T-helper 9 cell (primary cell): Measurements from ENCODE around the gene DNASE1L1.

Experiments
- DNase-seq: peaks from one replicate; pipeline ENCODE4 v3.0.0-alpha.2; 2020

DNASE1L1 gene

DNA sequence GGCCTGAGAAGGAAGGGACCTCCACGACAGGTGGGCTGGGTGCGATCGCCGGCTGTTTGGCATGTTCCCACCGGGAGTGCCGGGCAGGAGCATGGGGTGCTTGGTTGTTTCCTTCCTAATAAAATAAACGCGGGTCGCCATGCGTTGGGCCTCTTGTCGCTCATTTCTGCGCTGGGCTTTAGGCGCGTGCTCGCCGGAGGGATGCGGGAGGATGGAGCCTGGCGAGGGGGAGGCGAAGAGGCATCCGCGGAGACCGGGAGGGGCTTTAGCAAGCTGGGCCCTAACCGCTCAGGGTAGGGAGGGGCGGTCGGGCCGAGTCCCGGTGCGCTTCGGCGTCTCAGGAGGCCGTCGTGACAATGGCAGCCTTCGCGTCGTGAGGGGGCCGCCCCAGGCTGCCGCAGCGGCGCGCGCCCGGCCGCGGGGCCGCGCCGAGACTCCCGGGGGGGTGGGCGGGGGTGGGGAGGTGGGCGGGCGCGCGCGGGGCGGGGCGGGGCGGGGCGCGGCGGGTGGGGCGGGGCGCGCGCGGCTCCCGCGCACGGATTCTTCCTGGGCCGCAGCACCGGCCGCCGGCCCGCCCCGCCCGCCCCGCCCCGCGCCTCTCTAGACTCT, 27.4 kb upstream of the DNASE1L1 start:
- DNase-seq, result peak; percentile 40

- DNase-seq, result no peak
These were observed 26.2 kb upstream of the DNASE1L1 start for GRCh38 chrX:154435171-154435733.

DNA sequence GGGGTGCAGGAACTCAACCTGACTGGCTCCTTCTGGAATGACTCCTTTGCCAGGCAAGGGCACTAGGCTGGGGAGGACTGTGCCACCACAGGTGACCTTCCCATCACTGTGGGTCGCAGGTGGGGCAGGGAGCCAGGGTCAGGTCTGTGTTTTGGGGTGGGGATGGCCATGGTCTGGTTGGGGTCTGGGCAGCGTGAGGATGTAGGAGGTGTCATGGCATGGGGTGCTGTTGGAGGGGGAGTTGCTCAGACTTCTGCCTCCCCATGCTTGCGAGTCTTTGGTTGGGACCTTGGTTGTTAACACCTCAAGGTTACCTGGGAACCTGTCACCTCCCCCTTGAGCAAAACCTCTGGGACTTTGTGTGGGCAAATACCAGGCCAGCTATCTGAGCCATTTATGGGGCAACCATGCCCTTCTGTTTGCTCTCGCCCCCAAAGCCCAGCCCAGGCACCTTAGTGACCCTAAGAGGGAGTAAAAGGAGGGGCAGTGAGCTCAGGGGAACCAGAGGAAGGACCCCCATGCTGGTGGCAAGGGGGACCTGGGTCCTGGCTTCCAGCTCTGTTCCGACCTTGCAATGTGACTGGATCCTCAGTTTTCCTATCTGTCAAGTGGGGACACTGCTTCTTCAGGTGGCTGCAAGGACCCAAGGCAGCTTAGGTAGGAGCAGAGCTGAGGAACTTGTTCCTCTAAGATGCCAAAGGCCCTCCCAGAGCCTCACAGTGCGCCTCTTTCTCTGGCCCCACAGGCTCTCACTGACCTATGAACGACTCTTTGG, 25.5 kb upstream of the DNASE1L1 start:
- no peak for DNase-seq

DNA sequence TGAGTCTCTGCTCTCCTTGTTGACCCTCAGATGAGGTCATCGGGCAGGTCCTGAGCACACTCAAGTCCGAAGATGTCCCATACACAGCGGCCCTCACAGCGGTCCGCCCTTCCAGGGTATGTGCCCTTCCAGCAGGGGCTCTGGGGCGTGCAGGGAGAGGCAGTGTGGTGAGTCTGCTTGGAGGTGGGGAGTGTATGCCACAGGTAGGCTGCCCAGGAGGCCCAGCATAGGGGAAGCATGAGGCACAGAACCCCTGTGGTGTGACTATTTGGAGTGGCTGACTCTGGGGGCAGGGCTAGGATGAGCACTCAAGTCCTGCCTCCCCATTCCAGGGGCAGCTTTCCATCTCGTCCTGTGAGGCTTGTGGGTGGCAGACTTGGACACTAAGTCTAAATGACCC, 24.6 kb upstream of the DNASE1L1 start:
- DNase-seq, result no peak

DNA sequence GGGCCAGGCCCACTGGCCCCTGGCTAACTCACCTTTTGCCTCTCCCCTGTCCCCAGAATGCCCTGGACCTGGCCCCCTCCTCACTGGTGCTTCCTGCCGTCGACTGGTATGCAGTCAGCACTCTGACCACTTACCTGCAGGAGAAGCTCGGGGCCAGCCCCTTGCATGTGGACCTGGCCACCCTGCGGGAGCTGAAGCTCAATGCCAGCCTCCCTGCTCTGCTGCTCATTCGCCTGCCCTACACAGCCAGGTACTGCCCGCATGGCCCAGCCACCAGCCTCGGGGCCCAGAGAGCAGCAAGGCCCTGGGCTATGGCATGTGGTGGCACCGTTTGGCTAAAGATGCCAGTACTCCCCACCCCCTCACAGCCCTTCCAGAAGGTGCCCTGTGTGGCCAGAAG, 23.2 kb upstream of the DNASE1L1 start:
- no peak for DNase-seq

- no peak for DNase-seq
These were observed 22.3 kb upstream of the DNASE1L1 start for GRCh38 chrX:154431341-154431740.

- DNase-seq, result no peak
These were observed 21.9 kb upstream of the DNASE1L1 start for GRCh38 chrX:154430916-154431315.

DNA sequence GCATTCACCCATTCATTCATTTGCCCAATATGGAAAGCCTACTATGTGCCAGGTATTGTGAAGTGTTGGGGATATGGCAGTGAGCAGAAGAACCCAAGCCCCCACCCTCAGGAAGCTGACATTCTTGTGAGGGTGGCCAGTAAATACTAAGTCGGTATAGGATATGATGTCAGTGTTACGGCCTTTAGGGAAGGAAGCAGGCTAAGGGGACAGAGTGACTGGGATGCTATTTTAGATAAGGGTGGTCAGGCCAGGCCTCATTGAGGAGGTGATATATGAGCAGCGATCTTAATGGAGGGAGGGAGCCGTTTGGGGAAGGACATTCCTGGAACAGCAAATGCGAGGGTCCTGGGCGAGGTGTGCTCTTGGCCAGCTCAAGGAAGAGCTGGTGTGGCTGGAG, 21.4 kb upstream of the DNASE1L1 start:
- no peak for DNase-seq

- DNase-seq, result no peak
These were observed 20.7 kb upstream of the DNASE1L1 start for GRCh38 chrX:154429711-154430110.

DNA sequence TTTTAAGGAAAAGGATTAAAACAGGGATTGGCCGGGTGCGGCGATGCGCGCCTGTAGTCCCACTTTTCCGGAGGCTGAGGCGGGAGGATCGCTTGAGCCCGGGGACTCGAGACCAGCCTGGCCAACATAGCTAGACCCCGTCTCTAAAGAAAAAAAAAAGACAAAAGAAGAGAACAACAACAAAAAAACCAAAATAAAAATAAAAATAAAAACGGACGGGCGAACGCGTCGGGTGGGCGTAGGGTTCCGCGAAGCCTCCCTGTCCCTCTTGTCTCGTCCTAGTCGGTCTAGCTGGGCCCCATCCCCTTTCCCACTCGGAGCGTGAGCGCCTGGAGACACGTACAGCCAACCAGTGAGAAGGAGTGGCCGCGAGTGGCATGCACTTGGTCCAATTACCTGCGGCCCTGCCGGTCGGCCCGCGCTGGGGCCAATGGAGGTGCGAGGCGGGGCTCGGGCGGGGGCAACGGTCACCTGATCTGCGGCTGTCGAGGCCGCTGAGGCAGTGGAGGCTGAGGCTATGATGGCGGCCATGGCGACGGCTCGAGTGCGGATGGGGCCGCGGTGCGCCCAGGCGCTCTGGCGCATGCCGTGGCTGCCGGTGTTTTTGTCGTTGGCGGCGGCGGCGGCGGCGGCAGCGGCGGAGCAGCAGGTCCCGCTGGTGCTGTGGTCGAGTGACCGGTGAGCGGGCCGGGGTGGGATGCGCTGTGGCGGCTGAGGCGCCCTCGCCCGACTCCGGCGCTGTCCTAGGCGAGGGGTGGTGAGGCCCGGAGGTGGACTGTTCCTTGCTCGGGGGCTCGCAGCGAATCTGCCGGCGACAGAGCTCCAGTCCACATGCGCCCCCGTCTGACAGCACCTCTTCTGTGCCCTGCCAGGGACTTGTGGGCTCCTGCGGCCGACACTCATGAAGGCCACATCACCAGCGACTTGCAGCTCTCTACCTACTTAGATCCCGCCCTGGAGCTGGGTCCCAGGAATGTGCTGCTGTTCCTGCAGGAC, 19.4 kb upstream of the DNASE1L1 start, which contains the start of gene ATP6AP1:
Gene ATP6AP1, plus strand, starts transcription at position 502 of the 996 bp plus-strand sequence. Its CDS starts 16 bp downstream, at position 518.
- peak; percentile 76 for DNase-seq

GRCh38 chrX:154426916-154427770, 18.1 kb upstream of the DNASE1L1 start:
- DNase-seq, result no peak

GRCh38 chrX:154420402-154420756, 11.3 kb upstream of the DNASE1L1 start:
- DNase-seq, result no peak

GRCh38 chrX:154419688-154420401, 10.8 kb upstream of the DNASE1L1 start:
- DNase-seq, result no peak

GRCh38 chrX:154419189-154419588, 10.1 kb upstream of the DNASE1L1 start:
- no peak for DNase-seq

- no peak for DNase-seq
These were observed 8.1 kb upstream of the DNASE1L1 start for GRCh38 chrX:154417157-154417556.

GRCh38 chrX:154413142-154413541, 4.1 kb upstream of the DNASE1L1 start:
- DNase-seq, result no peak

DNA sequence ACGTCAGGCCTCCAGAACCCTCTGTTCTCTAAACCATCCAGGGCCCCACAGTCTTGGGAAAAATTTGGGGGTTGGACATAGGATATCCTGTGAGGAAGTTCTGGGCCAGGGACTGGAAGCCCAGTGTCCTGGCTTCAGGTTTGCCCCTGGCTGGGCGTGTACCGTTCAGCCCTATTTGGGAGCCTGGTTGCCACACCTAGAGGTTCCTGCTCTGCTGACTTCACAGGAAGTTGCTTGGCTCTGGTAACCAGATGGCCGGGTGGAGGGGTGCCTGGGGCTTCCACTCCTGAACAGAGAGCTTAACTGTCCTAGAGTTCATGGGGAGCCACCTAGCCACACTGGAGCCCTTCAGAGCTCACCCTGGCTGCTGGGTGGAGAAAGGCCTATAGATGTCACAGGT, 3.4 kb upstream of the DNASE1L1 start:
- DNase-seq, result no peak

DNA sequence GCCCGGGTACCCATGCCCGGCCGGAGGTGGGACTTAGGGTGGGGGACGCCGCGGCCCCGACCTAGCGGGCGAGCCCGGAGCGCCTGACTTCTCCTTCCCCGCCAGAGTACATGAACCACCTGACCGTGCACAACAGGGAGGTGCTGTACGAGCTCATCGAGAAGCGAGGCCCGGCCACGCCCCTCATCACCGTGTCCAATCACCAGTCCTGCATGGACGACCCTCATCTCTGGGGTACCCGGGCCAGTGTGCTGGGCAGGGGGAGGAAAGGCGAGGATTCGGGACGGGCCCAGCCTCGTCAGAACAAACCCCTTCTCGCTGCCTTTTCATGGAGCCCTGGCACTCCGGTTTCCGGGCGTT, 2.9 kb upstream of the DNASE1L1 start:
- DNase-seq, result peak; percentile 21

- DNase-seq, result no peak
These were observed 314 bp downstream of the DNASE1L1 start for GRCh38 chrX:154408659-154409221.

DNA sequence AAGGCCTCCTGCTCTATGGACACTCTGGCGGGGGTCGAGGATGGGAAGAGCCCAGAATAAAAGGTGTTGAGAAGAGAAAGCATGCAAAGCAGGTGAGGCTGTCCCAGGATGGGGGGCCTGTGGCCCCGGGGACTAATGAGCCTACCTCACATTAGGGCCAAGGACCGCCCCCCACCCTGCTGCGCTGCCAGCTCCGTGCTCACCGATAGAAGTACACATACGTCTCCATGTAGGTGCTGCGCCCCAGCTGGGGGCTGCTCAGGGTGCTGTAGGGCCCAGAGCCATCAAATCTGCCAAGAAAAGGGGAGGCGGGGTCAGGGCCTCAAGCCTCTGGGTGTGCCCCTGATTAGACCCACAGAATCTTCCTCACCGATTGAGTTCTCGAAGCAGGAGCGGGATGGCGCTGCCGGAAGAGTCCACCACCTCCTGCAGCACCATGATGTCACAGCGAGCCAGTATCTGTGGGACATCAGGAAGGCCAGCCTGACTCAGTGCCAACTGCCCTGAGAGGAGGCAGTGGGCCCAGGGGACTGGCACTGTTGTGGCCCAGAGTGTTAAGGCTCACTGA, 4.3 kb downstream of the DNASE1L1 start:
- no peak for DNase-seq

GRCh38 chrX:154403858-154404257, 5.2 kb downstream of the DNASE1L1 start:
- DNase-seq, result no peak
